GM21367 (cell line): Measurements from ENCODE around the gene PRR29.

Experiments
- ATAC-seq: cut with Tn5 transposase; IDR thresholded peaks from one replicate; pipeline ENCODE4 v1.9.1; 2021; ENCODE audit not compliant: unreplicated experiment

PRR29 gene

DNA sequence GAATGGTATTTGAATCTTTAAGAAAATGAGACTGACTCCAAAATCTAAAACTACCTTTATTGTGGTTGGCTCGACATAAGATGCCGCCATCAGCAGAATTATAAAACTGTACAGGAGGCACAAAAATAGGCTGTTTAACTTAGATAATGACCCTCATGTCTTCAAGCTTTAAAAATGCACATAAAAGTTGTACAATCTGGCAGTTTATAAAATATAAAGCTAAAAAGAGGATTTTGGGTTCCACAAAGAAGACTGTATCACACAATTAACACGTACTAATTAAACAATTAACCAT lies 40.9 kb downstream of the PRR29 start:
- ATAC-seq, result no peak

DNA sequence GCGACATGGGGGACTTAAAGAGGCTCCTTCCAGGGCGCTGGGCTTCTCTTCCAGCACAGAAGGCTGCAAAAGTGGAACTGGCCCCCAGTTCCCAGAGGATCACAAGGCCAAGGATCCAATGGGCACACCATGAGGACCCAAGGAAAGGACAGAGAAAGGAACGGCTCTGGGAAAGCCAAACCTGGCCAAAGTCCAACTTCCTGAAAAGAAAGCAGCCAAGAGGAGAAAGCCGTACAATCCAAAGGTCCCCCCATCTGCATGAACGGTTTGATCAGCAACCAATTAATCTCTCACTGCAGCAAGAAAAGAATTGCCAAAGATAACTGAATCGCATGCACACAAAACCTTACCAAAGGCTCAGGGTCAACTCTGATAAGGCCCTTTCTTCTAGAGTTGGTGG lies 42.1 kb downstream of the PRR29 start:
- ATAC-seq, result no peak

DNA sequence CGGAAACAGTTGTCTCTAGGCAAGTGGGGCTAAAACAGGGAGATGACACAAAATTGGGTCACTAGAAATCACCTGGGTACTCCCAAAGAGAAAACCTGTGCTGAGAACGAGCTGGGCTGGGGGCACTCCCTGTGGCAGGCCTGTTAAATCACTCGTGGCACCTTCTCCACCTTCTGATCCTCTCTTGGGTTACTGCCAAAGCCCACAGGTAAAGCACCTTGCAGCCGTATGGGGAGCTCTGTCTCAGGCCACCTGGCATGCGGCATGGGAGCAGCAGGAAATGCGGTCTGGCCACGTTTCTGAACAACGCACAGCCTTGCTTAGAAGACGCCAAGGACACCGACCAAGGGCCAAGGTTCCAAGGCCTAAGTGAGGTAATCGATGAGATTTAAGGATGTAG lies 43.8 kb downstream of the PRR29 start:
- no peak for ATAC-seq

DNA sequence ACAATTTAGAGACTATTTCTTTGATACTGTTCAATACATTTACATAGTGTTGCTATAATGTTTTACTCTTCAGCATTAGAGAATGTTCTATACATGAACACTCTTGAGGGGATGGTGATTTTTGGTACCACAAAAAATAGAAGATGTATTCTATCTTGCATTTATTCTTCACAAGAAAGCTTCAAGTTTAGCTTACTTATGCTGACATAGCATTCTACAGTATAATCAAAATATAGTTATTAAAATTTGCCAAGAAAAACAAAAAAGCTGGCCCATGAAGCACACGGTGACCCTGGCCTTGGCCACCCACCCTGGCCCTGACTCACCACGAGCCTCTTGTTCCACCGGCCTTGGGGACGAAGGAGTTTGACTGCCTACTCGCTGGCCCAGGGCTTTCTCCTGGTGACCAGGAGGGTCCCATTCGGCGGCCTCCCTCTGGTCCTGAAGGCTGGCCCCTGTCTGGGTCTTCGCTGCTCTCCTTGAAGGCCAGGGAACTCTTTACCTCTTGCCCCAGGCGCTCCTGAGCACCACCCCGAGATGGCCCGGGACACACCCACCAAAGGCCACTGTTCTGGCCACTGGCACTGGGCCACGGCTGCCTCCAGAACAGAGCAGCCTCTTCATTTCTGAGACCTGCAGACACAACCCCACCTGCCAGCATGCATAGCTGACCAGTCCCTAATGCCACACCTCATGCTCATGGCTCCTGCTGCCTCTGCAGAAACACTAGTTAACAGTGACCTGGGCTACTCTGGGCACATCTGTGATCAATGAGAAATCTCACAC lies 44.7 kb downstream of the PRR29 start:
- ATAC-seq, result no peak

DNA sequence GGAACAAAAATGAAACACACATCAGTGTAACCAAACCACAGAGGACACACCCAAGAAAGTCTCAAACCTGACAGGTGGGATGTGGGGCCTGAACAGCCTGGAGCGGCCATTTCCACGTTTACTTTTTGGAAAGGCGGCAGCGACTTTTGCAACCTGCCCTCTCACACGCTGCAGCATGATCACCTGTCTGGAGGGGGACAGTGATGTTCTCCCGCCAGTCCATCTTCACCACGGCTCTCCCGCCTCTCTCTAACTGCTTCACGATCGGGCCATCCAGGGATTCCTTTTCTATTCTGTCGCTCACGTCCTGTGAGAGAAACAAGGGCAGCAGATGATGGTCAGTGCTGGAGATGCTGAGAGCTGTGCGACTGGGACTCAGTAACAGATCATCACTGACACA lies 47.0 kb downstream of the PRR29 start:
- no peak for ATAC-seq

DNA sequence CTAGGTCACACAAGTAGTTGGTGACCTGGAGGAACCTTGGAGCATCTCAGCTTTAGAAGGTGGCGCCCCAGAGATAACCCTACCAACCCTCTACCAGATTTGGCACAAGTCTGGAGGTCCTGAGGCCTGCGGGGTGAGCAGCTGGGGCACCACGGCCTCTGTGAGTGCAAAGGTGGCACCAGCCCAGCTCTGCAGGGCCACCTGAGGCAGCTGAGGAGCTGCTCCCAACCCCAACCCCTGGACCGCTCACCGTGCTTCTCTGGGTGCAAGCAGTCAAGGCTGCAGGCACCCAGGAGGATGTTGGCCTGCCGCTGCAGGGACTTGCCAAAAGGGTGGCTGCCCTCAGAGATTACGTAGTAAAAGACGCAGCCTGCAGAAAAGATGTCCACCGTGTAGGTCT lies 50.7 kb downstream of the PRR29 start:
- ATAC-seq, result no peak

DNA sequence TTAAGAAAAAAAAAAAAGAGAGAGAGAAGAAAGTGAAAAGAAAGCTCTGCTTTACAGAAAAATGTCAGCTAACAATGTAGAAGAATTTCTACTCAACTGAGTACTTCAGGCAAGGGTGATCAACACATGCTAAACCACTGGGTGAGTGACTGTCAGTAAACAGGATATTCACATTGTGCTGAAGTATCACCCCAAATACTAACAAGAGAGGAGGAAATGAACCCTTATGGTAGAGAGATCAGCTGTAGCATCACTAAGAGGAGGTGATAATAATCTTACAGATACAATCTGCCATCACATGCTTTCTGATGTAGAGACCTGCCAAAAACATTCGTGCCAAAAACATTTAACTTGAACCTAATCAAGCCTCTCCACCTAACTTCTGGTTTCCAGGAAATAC lies 53.0 kb downstream of the PRR29 start:
- ATAC-seq, result no peak

DNA sequence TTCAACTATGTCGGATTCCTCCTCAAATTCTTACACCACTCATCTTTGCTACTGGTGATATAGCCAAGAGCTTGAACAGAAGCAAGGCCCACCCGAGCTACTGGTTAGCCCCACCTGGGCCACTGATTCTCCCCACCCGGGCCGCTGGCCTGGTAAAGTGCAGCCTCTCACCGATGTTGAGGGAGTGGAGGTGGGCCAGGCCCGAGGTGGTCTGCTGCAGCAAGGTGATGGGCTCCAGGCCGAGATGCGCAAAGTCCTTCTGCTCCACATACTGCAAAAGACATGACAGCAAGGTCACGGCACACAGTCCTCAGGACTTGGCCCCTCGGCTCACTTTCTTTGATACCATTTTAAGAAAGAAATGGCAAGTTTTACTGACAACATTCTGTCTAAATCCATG lies 55.0 kb downstream of the PRR29 start:
- no peak for ATAC-seq
